ENCODE results near the gene FCAMR.

- TF ChIP-seq, protein P1, sequence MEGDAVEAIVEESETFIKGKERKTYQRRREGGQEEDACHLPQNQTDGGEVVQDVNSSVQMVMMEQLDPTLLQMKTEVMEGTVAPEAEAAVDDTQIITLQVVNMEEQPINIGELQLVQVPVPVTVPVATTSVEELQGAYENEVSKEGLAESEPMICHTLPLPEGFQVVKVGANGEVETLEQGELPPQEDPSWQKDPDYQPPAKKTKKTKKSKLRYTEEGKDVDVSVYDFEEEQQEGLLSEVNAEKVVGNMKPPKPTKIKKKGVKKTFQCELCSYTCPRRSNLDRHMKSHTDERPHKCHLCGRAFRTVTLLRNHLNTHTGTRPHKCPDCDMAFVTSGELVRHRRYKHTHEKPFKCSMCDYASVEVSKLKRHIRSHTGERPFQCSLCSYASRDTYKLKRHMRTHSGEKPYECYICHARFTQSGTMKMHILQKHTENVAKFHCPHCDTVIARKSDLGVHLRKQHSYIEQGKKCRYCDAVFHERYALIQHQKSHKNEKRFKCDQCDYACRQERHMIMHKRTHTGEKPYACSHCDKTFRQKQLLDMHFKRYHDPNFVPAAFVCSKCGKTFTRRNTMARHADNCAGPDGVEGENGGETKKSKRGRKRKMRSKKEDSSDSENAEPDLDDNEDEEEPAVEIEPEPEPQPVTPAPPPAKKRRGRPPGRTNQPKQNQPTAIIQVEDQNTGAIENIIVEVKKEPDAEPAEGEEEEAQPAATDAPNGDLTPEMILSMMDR (IDR thresholded peaks at IDR 0.05; ENCODE audit: insufficient read depth, low read depth, low read length), result no peak
- TF ChIP-seq EZH2 (IDR thresholded peaks at IDR 0.05; ENCODE audit: insufficient read depth, low read length), result no peak
Measured at GRCh38 chr1:207002724-207003146, 32.5 kb upstream of the FCAMR start.

Data from astrocyte (in vitro differentiated cells and primary cell).